ENCODE results near the gene MYD88. TPM values are rescaled to one million over a fixed set of nuclear protein-coding genes. Genes with fewer than 3 reads are reported as not detected.
A peak's percentile ranks its signal among the peaks of the same experiment; 100 is the strongest.

The MYD88 gene
- total and polyA plus RNA-seq, 9 of the 15 experiments (the other 6 are each of a cell fraction or from before 2014, with no cell fraction given), result 3.2 to 47.3 (median 27.6) TPM

DNA sequence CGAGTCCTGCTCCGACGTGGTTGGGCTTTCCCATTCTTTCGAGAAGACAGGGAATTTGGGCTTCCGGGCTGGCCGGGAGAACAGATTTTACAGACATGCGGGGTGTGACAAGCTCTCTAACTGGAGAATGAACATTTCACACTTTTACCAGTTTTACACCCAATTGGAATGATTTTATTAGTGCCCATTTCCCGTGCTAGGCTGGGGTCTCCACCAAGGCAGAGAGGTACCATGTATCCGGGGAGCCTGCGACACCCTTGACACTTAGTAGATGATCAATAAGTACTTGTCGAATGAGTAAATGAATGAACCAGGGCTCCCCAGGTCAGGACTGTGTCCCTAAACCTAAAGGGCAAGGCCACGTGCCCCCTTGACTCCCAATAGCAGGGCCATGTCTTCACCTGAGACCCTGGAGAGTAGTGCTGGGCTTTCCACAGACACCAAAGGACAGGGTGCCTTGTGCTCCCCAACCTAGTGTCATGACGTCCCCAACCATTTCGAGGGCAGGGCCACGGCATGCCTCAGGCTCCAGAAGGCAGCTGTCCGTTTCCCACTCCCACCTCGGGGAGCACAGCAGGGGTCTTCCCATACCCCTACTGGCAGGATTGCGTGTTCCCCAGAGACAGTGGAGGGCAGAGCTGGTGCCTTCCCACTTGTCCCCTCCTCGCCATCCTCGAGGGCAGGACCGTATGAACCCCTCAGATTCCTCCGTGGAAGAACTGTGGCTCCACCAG, 679 bp upstream of the MYD88 start (continued):
- TF ChIP-seq, protein P1, sequence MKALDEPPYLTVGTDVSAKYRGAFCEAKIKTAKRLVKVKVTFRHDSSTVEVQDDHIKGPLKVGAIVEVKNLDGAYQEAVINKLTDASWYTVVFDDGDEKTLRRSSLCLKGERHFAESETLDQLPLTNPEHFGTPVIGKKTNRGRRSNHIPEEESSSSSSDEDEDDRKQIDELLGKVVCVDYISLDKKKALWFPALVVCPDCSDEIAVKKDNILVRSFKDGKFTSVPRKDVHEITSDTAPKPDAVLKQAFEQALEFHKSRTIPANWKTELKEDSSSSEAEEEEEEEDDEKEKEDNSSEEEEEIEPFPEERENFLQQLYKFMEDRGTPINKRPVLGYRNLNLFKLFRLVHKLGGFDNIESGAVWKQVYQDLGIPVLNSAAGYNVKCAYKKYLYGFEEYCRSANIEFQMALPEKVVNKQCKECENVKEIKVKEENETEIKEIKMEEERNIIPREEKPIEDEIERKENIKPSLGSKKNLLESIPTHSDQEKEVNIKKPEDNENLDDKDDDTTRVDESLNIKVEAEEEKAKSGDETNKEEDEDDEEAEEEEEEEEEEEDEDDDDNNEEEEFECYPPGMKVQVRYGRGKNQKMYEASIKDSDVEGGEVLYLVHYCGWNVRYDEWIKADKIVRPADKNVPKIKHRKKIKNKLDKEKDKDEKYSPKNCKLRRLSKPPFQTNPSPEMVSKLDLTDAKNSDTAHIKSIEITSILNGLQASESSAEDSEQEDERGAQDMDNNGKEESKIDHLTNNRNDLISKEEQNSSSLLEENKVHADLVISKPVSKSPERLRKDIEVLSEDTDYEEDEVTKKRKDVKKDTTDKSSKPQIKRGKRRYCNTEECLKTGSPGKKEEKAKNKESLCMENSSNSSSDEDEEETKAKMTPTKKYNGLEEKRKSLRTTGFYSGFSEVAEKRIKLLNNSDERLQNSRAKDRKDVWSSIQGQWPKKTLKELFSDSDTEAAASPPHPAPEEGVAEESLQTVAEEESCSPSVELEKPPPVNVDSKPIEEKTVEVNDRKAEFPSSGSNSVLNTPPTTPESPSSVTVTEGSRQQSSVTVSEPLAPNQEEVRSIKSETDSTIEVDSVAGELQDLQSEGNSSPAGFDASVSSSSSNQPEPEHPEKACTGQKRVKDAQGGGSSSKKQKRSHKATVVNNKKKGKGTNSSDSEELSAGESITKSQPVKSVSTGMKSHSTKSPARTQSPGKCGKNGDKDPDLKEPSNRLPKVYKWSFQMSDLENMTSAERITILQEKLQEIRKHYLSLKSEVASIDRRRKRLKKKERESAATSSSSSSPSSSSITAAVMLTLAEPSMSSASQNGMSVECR (CRISPR knock-in tag; IDR thresholded peaks at IDR 0.05), result no peak
- 0 out of 2 replicates have a peak, but pooled peaks have one; percentile 5 for TF ChIP-seq TARDBP (IDR thresholded peaks at IDR 0.05)
- TF ChIP-seq RBBP5 (IDR thresholded peaks at IDR 0.05; ENCODE audit: borderline replicate concordance, insufficient read depth, low read length, poor library complexity, severe bottlenecking), result peak; percentile 8
- no peak for TF ChIP-seq EHMT2 (IDR thresholded peaks at IDR 0.05)
- TF ChIP-seq ZBTB7A (IDR thresholded peaks at IDR 0.05; ENCODE audit: borderline replicate concordance, control insufficient read depth, low read depth, low read length), result peak; percentile 76
- TF ChIP-seq RBM17 (IDR thresholded peaks at IDR 0.05; ENCODE audit: borderline replicate concordance, low read depth, low read length), result no peak
- TF ChIP-seq POLR2H (tag; IDR thresholded peaks at IDR 0.05; ENCODE audit: low read depth), result 0 out of 2 replicates have a peak, but pooled peaks have one; percentile 16
- TF ChIP-seq, protein P2, sequence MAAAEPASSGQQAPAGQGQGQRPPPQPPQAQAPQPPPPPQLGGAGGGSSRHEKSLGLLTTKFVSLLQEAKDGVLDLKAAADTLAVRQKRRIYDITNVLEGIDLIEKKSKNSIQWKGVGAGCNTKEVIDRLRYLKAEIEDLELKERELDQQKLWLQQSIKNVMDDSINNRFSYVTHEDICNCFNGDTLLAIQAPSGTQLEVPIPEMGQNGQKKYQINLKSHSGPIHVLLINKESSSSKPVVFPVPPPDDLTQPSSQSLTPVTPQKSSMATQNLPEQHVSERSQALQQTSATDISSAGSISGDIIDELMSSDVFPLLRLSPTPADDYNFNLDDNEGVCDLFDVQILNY (CRISPR knock-in tag; IDR thresholded peaks at IDR 0.05), result peak; percentile 72; the same call in 1 of the 2 replicates
- no peak for TF ChIP-seq HDAC2 (IDR thresholded peaks at IDR 0.05)
- no peak for TF ChIP-seq SMAD1 (IDR thresholded peaks at IDR 0.05; ENCODE audit: low read depth, low read length, partially characterized antibody)
- TF ChIP-seq, protein P3, sequence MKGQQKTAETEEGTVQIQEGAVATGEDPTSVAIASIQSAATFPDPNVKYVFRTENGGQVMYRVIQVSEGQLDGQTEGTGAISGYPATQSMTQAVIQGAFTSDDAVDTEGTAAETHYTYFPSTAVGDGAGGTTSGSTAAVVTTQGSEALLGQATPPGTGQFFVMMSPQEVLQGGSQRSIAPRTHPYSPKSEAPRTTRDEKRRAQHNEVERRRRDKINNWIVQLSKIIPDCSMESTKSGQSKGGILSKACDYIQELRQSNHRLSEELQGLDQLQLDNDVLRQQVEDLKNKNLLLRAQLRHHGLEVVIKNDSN (CRISPR knock-in tag; IDR thresholded peaks at IDR 0.05), result peak; percentile 82
- no peak for TF ChIP-seq KDM2B (CRISPR knock-in tag; IDR thresholded peaks at IDR 0.05)
- TF ChIP-seq TRIM24 (IDR thresholded peaks at IDR 0.05), result 0 out of 4 replicates have a peak, but pooled peaks of 1 of the 2 experiments have one; percentile 12
- TF ChIP-seq, protein P4, sequence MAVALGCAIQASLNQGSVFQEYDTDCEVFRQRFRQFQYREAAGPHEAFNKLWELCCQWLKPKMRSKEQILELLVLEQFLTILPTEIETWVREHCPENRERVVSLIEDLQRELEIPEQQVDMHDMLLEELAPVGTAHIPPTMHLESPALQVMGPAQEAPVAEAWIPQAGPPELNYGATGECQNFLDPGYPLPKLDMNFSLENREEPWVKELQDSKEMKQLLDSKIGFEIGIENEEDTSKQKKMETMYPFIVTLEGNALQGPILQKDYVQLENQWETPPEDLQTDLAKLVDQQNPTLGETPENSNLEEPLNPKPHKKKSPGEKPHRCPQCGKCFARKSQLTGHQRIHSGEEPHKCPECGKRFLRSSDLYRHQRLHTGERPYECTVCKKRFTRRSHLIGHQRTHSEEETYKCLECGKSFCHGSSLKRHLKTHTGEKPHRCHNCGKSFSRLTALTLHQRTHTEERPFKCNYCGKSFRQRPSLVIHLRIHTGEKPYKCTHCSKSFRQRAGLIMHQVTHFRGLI (CRISPR knock-in tag; IDR thresholded peaks at IDR 0.05), result peak; percentile 95; the same call in 1 of the 2 replicates
- 0 out of 4 replicates have a peak, but pooled peaks of 1 of the 2 experiments have one; percentile 24 for TF ChIP-seq FOXA3 (CRISPR knock-in tag; conservative IDR thresholded peaks at IDR 0.05 in 1 of 2, IDR thresholded peaks at IDR 0.05 in 1 of 2)
- TF ChIP-seq KAT7 (CRISPR knock-in tag; IDR thresholded peaks at IDR 0.05; ENCODE audit: borderline replicate concordance), result 0 out of 2 replicates have a peak, but pooled peaks have one; percentile 9
